DND-41 (cell line): ENCODE data around the gene LIPK.

Experiments
- CTCF ChIP-seq: IDR thresholded peaks from 2 replicates; pipeline ENCODE4 v1.5.1; 2012; ENCODE audit warnings: borderline replicate concordance, low read length, moderate library complexity, mild to moderate bottlenecking; ENCODE audit not compliant: poor library complexity, severe bottlenecking; ENCODE audit errors: extremely low read depth
- EZH2 ChIP-seq: IDR thresholded peaks from 3 replicates; pipeline ENCODE4 v1.6.1; 2012; ENCODE audit warnings: borderline replicate concordance, low read depth, mild to moderate bottlenecking, moderate library complexity, low read length, inconsistent platforms; ENCODE audit not compliant: severe bottlenecking

GRCh38 chr10:88672041-88672440 lies 34.0 kb upstream of the LIPK start:
- TF ChIP-seq CTCF: no peak
- no peak for TF ChIP-seq EZH2
